IgD-negative memory B cell (primary cell): ENCODE data around the gene SPEG. TPM values are rescaled to one million over a fixed set of nuclear protein-coding genes. Genes with fewer than 3 reads are reported as not detected.

Experiments used
- H3K27ac Mint-ChIP-seq, 3 donors: one replicate each; pipeline ENCODE4 v1.8.0; 2020 to 2022; ENCODE audit warnings: mild to moderate bottlenecking in 3 of 3, mixed read lengths in 3 of 3, moderate library complexity in 1 of 3
- H3K27me3 Mint-ChIP-seq: one replicate; pipeline ENCODE4 v1.8.0; 2021; ENCODE audit warnings: mixed read lengths
- H3K36me3 Mint-ChIP-seq: one replicate; pipeline ENCODE4 v1.8.0; 2020; ENCODE audit warnings: mild to moderate bottlenecking, mixed read lengths
- H3K4me1 Mint-ChIP-seq, 3 donors: one replicate each; pipeline ENCODE4 v1.8.0; 2020 to 2022; ENCODE audit warnings: mixed read lengths in 3 of 3, mild to moderate bottlenecking in 1 of 3
- H3K4me3 Mint-ChIP-seq, 4 donors: one replicate each; pipeline ENCODE4 v1.8.0; 2020 to 2022; ENCODE audit warnings: mild to moderate bottlenecking in 4 of 4, mixed read lengths in 4 of 4, moderate library complexity in 3 of 4
- H3K9me3 Mint-ChIP-seq, 3 donors: one replicate each; pipeline ENCODE4 v1.8.0; 2020 to 2021; ENCODE audit warnings: mixed read lengths in 3 of 3, mild to moderate bottlenecking in 1 of 3
- polyA plus RNA-seq: library from polyadenylated mRNA; unstranded; fragments of 300-500 nt; fragmentation: Illumina TruSeq; gene quantifications from one replicate; pipeline ENCODE4 v1.2.3, GENCODE V29; 2021

SPEG gene
- polyA plus RNA-seq, 1 donor from 2014 or later: not detected

DNA sequence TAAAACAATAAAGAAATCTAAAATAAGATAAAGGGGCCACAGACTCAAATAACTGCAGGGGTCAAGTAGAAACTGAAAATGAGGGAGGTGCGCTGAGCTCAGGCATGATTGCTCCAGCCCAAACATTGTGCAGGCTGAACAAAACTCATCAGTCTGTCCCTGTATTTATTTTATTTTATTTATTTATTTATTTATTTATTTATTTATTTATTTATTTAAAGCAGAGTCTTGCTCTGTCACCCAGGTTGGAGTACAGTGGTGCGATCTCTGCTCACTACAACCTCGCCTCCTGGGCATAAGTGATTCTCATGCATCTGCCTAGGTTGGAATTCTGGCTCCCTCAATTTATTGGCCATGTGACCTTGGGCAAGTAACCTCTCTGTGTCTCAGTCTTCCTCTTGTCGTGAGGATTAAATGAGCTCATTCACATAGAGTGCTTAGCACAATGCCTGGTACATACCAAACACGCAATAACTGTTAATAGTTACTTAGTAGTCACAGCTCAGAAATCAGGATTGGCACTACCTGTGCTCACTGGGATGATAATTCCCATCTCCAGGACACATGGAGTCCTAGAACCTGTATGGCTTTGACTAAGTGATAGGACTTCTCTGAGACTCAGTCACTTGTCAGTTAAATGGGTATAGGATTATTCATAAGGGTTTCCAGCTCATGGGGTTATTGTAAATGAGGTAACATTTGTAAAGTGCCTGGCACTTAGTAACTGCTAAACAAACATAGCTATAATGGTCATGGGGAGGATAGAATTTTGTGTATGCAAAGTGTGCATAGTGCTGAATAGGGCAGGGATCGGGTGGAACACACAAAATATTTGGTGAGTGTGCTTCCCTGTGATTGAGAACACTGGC is 6.0 kb downstream of the SPEG start:
- Mint-ChIP-seq H3K4me3 (peak overlapping the region; percentile 36 to 92 (median 80)), H3K4me1 (peaks cover 3 to 9% (median 5%) of the 10 kb centered on the region in 3 donors), H3K9me3 (peaks cover 0 to 1% (median 0%) of the 10 kb centered on the region in 3 donors), H3K27ac (no peak overlapping the region), H3K36me3 (no peaks in the 10 kb centered on the region), H3K27me3 (peaks cover 36% of the 10 kb centered on the region)

DNA sequence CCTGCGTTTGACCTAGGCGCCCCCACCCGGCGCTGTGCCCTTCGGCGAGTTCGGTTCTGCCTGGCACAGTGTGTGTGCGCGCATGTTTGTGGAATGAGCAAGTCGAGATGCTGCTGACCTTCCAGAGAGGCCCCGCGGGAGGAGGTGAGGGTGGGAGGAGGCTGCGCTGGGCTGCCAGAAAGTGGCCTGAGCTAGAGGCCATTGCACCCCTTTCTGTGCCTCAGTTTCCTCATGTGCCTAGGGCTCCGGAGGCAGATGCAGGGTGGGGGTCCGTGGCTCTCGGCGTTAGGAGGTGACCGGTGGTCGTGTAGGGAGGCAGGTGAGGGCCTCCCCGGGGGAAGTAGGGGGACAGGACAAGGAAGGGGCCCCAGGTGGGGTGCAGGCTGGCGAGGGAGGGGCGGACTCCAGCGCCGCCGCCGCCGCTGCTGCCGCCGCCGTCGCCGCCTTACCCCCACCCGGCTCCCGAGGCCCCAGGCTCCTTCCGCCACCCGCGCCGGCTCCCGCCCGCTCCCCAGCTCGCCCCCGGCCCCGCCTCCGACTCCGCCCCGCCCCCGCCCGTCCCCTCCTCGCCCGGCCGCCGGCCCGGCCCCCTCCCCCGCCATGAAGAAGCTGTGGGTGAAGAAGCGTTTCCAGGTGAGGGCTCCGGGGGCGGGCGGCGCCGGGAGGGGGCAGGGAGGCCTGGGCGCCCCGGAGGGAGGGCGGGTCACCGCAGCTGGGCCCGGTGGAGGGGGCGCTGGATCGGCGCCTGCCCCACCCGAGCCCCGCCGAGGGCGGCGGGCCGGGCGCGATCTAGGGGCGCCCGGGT is 7.0 kb downstream of the SPEG start:
- no peaks in the 10 kb centered on the region for H3K36me3 Mint-ChIP-seq
- no peaks in the 10 kb centered on the region for H3K9me3 Mint-ChIP-seq
- no peak overlapping the region for H3K27ac Mint-ChIP-seq
- peaks cover 28% of the 10 kb centered on the region for H3K27me3 Mint-ChIP-seq
- H3K4me3 Mint-ChIP-seq: peak overlapping the region; percentile 36 to 92 (median 80)
- peaks cover 3 to 7% (median 5%) of the 10 kb centered on the region in 3 donors for H3K4me1 Mint-ChIP-seq

DNA sequence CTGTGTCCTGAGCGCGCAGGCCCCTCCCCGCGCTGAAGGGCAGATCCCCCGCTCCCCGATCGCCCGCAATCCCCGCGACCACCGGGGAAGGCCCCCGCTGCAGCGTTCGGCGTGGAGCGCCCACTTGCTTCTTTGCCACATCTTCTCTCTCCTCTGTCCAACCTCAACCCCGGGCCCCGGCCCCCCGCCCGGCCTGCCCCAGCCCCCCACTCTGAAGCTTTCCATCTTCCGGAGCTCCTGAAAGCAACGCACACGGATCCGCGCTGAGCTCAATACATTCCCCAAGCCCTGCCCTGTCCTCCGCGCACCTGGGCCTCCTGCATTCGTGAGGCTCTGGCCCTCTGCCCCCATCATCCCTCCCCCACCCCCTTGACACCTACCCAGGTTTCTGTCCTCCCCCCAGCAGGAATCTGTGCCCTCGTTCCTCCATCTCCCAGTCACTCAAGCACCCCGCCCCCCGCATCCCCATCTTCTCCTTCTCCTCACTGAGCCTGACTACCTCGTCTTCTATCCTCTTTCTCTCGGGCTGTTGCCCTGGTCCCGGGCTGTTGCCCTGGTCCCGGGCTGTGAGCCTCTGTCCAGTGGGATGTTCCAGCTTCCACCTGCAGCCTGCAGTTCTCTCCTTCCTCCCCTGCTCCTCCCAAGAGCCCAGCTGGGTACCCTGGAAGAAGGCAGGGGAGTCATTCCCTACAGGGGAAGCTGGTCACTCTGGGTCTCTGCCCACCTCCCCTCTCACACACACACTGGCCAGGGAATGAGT is 7.8 kb downstream of the SPEG start:
- H3K27ac Mint-ChIP-seq: no peak overlapping the region
- H3K9me3 Mint-ChIP-seq: no peaks in the 10 kb centered on the region
- H3K4me3 Mint-ChIP-seq: peak overlapping the region in 3 of 4 donors; percentile 61 to 84 (median 79)
- peaks cover 28% of the 10 kb centered on the region for H3K27me3 Mint-ChIP-seq
- peaks cover 3 to 7% (median 5%) of the 10 kb centered on the region in 3 donors for H3K4me1 Mint-ChIP-seq
- H3K36me3 Mint-ChIP-seq: no peaks in the 10 kb centered on the region

DNA sequence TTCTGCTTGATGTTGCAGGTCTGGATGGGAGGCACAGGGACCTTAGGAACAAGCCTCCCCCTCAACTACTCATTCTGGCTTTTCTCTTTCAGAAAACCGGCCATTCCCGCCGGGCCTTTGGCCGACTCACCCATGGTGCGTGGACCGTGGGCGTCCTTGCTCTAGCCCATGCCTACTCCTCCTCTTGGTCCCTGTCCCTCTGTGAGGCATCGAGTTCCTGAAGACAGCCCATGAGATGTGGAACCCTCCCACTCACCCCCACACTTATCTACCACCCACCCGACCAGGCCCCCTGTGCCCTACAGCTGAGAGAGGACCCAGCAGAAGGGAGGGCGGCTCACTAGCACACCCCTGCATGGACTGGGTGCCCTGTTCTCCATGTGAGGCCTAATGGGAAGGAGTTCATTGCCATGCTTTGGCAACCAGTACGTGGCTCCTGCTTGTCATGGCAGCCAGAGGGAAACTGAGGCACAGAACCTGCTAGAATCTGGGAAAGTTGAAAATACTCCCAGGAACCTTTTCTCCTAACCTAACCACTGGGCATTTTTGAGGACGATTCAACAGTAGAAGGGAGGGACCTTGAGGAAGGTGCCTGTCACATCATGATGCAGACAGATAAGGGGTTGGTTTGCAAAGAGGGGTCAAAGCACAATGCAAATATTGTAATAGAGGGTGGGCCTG is 8.5 kb downstream of the SPEG start:
- Mint-ChIP-seq H3K9me3 (no peaks in the 10 kb centered on the region), H3K4me3 (peak overlapping the region in 3 of 4 donors; percentile 41 to 84 (median 79)), H3K27me3 (peaks cover 29% of the 10 kb centered on the region), H3K36me3 (no peaks in the 10 kb centered on the region), H3K4me1 (peaks cover 3 to 7% (median 5%) of the 10 kb centered on the region in 3 donors), H3K27ac (no peak overlapping the region)

DNA sequence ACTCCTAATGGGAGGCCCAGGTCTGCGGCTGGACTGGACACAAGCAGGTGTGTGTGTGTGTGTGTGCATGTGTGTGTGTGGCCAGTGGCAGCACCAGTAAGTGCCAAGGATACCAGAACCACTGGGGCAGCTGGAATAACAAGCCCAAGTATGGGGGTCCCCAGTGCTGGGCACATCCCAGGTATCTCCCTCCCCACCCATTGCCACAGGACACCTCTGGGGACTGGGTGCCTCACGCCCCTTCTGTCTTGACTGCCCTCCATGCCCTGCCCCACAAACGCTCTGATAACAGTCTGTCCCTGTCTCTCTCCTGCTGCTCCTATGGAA is 9.0 kb downstream of the SPEG start:
- Mint-ChIP-seq H3K36me3 (no peaks in the 10 kb centered on the region), H3K27me3 (peaks cover 29% of the 10 kb centered on the region), H3K4me1 (peaks cover 3 to 7% (median 5%) of the 10 kb centered on the region in 3 donors), H3K27ac (no peak overlapping the region), H3K4me3 (no peak overlapping the region), H3K9me3 (no peaks in the 10 kb centered on the region)

DNA sequence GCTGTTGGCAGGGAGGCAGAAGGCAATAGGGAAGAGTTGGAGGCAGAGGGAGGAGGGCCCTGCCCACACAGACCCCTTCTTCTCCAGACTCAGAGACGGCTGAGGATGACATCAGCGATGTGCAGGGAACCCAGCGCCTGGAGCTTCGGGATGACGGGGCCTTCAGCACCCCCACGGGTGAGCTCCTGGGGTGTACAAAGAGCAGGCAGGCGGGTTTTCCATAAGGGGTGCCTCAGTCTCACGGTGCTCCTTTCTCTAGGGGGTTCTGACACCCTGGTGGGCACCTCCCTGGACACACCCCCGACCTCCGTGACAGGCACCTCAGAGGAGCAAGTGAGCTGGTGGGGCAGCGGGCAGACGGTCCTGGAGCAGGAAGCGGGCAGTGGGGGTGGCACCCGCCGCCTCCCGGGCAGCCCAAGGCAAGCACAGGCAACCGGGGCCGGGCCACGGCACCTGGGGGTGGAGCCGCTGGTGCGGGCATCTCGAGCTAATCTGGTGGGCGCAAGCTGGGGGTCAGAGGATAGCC is 10.0 kb downstream of the SPEG start:
- H3K9me3 Mint-ChIP-seq: no peaks in the 10 kb centered on the region
- peaks cover 3 to 7% (median 6%) of the 10 kb centered on the region in 3 donors for H3K4me1 Mint-ChIP-seq
- H3K27me3 Mint-ChIP-seq: peaks cover 33% of the 10 kb centered on the region
- no peak overlapping the region for H3K27ac Mint-ChIP-seq
- no peaks in the 10 kb centered on the region for H3K36me3 Mint-ChIP-seq
- H3K4me3 Mint-ChIP-seq: peak overlapping the region in 1 of 4 donors; percentile 70

DNA sequence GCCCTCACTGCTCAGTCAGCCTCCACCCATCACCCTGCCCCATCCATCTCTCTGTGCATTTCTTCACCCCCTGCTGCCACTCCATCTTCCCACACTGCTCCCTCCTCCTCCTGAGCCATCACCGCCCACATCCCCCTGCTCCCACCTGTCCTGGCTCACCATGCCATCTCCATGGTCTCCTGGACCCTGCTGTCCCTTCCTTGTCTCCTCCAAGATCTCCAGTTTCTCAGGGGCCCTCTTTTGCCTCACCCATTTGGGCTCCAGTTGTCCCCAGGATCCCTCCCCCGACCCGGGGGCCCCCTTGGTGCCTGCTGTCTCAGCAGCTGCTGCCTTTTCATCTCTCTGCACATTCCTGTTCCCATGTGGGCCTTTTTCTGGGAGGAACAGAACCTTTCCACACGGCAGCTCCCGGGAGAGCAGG is 10.6 kb downstream of the SPEG start:
- Mint-ChIP-seq H3K27me3 (peaks cover 38% of the 10 kb centered on the region), H3K4me1 (peaks cover 3 to 9% (median 7%) of the 10 kb centered on the region in 3 donors), H3K9me3 (no peaks in the 10 kb centered on the region), H3K4me3 (no peak overlapping the region), H3K27ac (no peak overlapping the region), H3K36me3 (no peaks in the 10 kb centered on the region)

DNA sequence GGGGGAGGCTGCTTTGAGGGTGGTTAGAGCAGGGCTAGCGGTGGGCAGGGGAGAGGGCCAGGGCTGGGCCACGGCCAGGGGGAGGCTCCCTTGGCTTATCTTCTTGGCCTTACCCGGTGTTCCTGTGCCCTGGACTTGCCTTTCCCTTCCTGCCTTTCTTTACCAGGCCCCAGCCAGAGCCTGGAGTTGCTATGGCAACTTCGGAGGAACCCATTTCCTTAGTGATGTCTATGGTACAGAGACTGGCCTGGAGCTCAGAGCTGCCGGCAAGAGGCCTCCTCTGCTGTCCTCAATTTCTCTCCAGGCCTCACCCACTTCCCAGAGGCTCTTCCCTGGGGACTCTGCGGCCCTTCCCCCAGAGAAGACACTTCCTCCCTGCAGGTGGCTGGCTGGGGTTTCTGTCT is 11.5 kb downstream of the SPEG start:
- Mint-ChIP-seq H3K36me3 (no peaks in the 10 kb centered on the region), H3K27ac (no peak overlapping the region), H3K4me1 (peaks cover 3 to 7% (median 4%) of the 10 kb centered on the region in 3 donors), H3K4me3 (no peak overlapping the region), H3K9me3 (no peaks in the 10 kb centered on the region), H3K27me3 (peaks cover 38% of the 10 kb centered on the region)

DNA sequence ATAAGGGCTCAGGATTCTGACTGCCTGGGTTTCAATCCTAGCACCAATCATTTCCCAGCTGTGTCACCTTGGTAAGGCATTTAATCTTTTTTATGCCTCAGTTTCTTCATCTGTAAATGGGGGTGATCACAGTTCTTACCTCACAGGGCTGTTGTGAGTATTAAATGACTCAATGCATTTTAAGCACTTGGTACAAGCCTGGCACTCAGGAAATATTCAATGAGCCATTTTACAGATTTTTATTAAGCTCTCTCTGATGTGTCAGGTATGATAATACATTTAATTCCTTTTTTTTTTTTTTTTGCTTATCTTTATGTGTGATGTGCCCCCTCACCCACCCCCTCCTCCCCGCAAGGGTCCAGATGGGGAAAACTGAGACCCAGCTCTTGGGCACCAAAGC is 12.0 kb downstream of the SPEG start:
- H3K9me3 Mint-ChIP-seq: no peaks in the 10 kb centered on the region
- peaks cover 0 to 4% (median 4%) of the 10 kb centered on the region in 3 donors for H3K4me1 Mint-ChIP-seq
- H3K4me3 Mint-ChIP-seq: no peak overlapping the region
- no peaks in the 10 kb centered on the region for H3K36me3 Mint-ChIP-seq
- no peak overlapping the region for H3K27ac Mint-ChIP-seq
- H3K27me3 Mint-ChIP-seq: peaks cover 36% of the 10 kb centered on the region

DNA sequence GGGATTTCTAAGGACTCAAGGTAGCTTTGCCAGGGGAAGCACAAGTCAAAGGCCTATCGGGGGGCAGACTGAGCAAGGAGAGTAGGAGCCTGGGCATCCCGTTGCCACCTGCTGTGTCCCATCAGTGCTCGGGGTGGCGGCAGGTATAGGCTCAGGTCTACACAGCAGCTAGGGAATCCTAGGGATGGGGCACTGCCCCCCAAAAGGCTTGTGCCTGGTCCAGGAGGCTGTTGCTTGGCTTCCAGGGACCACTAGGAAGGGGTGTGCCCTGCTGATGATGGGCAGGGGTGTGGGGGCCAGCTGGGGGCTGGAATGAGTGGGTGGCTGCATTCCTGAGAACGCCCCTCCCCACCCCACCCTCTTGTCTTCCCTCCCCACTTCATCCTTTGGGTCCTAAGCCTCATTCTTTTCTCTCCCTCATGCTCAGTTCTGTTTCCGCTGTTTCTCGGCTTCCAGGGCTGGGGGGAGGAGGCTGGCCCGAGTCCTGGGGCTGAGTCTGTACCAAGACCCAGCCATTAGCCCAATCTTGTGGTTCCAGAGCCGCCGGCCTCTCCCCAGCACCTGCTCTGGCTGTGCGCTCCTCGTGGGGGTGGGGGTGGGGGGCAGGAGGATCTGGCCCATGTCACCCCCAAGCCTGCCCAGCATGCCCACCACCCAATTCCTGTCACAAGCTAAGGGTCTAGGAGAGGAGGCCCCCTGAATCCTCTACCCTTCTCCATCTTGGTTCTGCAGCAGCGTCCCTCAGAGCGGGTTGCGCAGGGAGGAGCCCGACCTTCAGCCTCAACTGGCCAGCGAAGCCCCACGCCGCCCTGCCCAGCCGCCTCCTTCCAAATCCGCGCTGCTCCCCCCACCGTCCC is 12.8 kb downstream of the SPEG start:
- Mint-ChIP-seq H3K27me3 (peaks cover 42% of the 10 kb centered on the region), H3K36me3 (no peaks in the 10 kb centered on the region), H3K4me3 (no peak overlapping the region), H3K4me1 (peaks cover 0 to 4% (median 4%) of the 10 kb centered on the region in 3 donors), H3K27ac (no peak overlapping the region), H3K9me3 (no peaks in the 10 kb centered on the region)

DNA sequence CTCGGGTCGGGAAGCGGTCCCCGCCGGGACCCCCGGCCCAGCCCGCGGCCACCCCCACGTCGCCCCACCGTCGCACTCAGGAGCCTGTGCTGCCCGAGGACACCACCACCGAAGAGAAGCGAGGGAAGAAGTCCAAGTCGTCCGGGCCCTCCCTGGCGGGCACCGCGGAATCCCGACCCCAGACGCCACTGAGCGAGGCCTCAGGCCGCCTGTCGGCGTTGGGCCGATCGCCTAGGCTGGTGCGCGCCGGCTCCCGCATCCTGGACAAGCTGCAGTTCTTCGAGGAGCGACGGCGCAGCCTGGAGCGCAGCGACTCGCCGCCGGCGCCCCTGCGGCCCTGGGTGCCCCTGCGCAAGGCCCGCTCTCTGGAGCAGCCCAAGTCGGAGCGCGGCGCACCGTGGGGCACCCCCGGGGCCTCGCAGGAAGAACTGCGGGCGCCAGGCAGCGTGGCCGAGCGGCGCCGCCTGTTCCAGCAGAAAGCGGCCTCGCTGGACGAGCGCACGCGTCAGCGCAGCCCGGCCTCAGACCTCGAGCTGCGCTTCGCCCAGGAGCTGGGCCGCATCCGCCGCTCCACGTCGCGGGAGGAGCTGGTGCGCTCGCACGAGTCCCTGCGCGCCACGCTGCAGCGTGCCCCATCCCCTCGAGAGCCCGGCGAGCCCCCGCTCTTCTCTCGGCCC is 13.6 kb downstream of the SPEG start:
- H3K27me3 Mint-ChIP-seq: peaks cover 41% of the 10 kb centered on the region
- H3K4me1 Mint-ChIP-seq: peaks cover 0 to 4% (median 0%) of the 10 kb centered on the region in 3 donors
- H3K9me3 Mint-ChIP-seq: no peaks in the 10 kb centered on the region
- H3K27ac Mint-ChIP-seq: no peak overlapping the region
- H3K4me3 Mint-ChIP-seq: no peak overlapping the region
- H3K36me3 Mint-ChIP-seq: no peaks in the 10 kb centered on the region

DNA sequence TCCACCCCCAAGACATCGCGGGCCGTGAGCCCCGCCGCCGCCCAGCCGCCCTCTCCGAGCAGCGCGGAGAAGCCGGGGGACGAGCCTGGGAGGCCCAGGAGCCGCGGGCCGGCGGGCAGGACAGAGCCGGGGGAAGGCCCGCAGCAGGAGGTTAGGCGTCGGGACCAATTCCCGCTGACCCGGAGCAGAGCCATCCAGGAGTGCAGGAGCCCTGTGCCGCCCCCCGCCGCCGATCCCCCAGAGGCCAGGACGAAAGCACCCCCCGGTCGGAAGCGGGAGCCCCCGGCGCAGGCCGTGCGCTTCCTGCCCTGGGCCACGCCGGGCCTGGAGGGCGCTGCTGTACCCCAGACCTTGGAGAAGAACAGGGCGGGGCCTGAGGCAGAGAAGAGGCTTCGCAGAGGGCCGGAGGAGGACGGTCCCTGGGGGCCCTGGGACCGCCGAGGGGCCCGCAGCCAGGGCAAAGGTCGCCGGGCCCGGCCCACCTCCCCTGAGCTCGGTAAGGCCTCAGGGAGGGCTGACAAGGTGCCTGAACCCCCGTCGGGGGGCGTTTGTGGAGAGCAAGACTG is 14.2 kb downstream of the SPEG start:
- H3K4me3 Mint-ChIP-seq: no peak overlapping the region

DNA sequence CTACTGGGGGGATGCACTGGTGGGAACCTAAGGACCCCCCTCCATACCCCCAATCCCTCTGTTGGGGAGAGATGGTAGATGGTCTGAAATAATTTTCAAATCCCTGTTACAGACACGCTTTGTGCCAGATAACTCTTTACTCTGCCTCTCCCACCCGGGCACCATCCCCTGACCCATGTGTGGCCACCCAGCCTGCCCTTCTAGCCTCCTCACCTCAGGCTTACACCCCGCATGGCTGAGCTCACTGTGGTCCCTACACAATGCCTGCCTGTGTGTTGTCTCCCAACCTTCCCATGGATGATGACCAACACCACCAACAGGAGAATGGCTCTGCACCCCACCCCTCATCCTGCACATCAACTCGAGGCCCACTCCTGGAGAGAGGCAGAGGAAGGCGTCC is 15.0 kb downstream of the SPEG start:
- peaks cover 0 to 4% (median 0%) of the 10 kb centered on the region in 3 donors for H3K4me1 Mint-ChIP-seq
- H3K27me3 Mint-ChIP-seq: peaks cover 37% of the 10 kb centered on the region
- no peaks in the 10 kb centered on the region for H3K36me3 Mint-ChIP-seq
- H3K4me3 Mint-ChIP-seq: peak overlapping the region in 1 of 4 donors; percentile 45
- H3K27ac Mint-ChIP-seq: peak overlapping the region in 1 of 3 donors; percentile 83
- H3K9me3 Mint-ChIP-seq: no peaks in the 10 kb centered on the region

More for the DNA sequence above, 14.2 kb downstream of the SPEG start:
- no peaks in the 10 kb centered on the region for H3K9me3 Mint-ChIP-seq
- no peaks in the 10 kb centered on the region for H3K36me3 Mint-ChIP-seq
- peaks cover 0 to 4% (median 0%) of the 10 kb centered on the region in 3 donors for H3K4me1 Mint-ChIP-seq
- peaks cover 40% of the 10 kb centered on the region for H3K27me3 Mint-ChIP-seq
- no peak overlapping the region for H3K27ac Mint-ChIP-seq
